Measurements from ENCODE around the gene SLC4A3. TPM values are rescaled to one million over a fixed set of nuclear protein-coding genes. Genes with fewer than 3 reads are reported as not detected.
"Not testable (repeated sequence)": the region's sequence is repeated elsewhere in the genome, so short reads cannot be mapped to it uniquely, and the experiment has no call there.

The SLC4A3 gene
- total RNA-seq, 4 donors from 2014 or later, result 0.48 to 3.2 (median 2.1) TPM

DNA sequence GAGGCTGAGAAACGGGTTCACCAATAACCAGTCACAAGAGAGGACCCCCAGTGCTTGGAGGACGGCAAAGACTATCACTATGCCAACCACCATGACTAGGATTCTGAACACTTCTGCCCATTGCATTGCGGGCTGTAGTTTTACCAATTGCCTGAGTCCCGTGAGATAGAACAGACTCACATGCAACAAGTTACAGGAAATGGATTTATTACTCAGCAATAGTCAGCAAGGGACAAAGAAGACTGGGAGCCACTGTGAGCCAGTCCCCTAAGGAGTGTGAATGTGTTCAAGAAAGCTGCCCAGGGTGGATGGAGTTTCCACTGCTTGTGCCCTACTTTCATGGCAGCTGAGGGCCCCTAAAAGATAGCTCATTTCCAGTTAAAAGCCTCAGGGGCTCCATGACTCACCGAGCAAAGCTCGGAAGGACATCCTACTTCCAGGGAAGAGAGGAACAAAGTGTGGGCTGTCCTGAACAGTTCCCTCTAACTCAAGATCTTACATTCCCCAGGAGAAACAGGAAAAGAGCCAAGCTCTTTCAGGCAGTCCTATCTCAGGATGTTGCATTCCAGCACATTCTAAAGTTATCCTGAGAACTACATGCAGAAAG, 54.4 kb downstream of the SLC4A3 start:
- H3K4me3 ChIP-seq, result no peak overlapping the region
- 66% methylated on average over 6 of the region's 6 CpGs for WGBS
- no peaks in the 10 kb centered on the region for H3K9me3 ChIP-seq
- H3K27ac ChIP-seq, result no peak overlapping the region
- peaks cover 3% of the 10 kb centered on the region for H3K27me3 ChIP-seq
- peaks cover 16% of the 10 kb centered on the region for H3K4me1 ChIP-seq
- no peak for DNase-seq (ENCODE audit: low spot score in 2 of 2)
- no peaks in the 10 kb centered on the region for H3K36me3 ChIP-seq
- TF ChIP-seq, protein P1, sequence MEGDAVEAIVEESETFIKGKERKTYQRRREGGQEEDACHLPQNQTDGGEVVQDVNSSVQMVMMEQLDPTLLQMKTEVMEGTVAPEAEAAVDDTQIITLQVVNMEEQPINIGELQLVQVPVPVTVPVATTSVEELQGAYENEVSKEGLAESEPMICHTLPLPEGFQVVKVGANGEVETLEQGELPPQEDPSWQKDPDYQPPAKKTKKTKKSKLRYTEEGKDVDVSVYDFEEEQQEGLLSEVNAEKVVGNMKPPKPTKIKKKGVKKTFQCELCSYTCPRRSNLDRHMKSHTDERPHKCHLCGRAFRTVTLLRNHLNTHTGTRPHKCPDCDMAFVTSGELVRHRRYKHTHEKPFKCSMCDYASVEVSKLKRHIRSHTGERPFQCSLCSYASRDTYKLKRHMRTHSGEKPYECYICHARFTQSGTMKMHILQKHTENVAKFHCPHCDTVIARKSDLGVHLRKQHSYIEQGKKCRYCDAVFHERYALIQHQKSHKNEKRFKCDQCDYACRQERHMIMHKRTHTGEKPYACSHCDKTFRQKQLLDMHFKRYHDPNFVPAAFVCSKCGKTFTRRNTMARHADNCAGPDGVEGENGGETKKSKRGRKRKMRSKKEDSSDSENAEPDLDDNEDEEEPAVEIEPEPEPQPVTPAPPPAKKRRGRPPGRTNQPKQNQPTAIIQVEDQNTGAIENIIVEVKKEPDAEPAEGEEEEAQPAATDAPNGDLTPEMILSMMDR (IDR thresholded peaks at IDR 0.05), result no peak
- TF ChIP-seq EP300 (IDR thresholded peaks at IDR 0.05) (no peak), POLR2AphosphoS5 (IDR thresholded peaks at IDR 0.05) (no peak), POLR2A (IDR thresholded peaks at IDR 0.05) (no peak)

DNA sequence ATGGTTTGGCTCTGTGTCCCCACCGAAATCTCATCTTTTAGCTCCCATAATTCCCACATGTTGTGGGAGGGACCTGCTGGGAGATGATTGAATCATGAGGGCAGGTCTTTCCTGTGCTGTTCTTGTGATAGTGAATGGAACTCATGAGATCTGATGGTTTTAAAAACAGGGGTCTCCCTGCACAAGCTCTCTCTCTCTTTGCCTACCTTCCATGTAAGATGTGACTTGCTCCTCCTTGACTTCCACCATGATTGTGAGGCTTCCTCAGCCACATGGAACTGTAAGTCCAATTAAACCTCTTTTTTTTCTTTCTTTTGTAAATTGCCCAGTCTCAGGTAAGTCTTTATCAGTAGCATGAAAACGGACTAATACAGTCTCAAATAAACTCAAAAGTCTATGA, 56.0 kb downstream of the SLC4A3 start:
- not testable (repeated sequence) for DNase-seq (ENCODE audit: low spot score in 2 of 2); H3K4me3 ChIP-seq; H3K9me3 ChIP-seq; H3K36me3 ChIP-seq; H3K27me3 ChIP-seq; H3K27ac ChIP-seq
- H3K4me1 ChIP-seq, result peaks cover 16% of the 10 kb centered on the region
- 85% methylated on average over 2 of the region's 2 CpGs for WGBS

DNA sequence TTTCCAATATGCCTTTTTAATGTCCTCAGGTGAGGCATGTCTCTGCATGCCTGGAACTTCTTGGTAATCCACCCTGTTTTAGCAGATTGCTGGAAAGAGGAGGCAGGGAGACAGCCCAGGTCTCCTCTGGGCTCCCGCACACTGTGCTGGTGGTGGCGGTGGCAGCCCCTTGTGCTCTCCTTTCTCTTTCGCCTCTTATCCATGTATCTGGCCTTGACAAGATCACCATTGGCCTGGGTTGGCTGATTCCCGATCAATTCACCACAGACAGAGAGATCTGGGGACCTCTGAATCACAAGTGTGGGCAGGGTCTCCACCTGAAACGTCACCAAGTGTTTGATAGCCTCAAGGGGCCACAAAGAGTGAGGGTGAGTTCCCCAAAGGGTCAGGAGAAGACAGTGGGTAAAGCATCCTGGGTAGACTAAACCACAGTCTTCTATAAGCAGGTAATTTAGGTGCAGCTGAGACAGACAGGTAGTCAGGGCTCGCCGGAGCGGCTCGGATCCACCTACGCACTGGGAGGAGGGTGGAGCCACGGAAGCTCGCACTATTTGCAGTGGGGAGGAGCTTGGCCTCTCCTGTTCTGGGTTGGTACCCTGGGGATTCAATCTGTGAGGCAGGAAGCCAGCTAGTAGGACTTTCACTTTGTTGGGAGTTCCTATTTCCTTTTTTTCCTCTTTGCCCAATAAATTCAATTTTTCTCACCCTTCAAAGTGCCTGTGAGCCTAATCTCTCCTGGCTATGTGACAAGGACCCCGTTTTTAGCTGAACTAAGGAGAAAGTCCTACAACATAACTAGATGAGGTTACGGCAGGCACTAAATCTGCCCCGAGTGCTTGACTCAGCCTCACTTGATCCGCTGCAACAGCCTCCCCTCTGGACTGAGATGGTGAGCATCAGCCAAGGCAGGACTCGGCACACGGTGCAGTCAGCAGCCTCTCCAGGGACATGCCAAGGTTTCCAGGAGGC, 57.6 kb downstream of the SLC4A3 start:
- peak overlapping the region; percentile 45 for H3K4me3 ChIP-seq

DNA sequence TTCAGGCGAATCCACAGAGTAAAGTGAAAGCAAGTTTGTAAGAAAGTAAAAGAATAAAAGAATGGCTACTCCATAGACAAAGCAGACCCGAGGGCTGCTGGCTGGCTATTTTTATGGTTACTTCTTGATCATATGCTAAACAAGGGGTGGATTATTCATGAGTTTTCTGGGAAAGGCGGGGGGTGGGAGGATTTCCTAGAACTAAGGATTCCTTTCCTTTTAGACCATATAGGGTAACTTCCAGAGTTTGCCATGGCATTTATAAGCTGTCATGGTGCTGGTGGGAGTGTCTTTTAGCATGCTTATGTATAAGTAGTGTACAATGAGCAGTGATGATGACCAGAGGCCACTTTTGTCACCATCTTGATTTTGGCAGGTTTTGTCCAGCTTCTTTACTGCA, 59.8 kb downstream of the SLC4A3 start:
- Histone ChIP-seq H3K4me1 (peaks cover 26% of the 10 kb centered on the region), H3K27ac (no peak overlapping the region)

More for the DNA sequence above, 57.6 kb downstream of the SLC4A3 start:
- Histone ChIP-seq H3K4me1 (peaks cover 26% of the 10 kb centered on the region), H3K9me3 (no peaks in the 10 kb centered on the region), H3K36me3 (no peaks in the 10 kb centered on the region), H3K27ac (peak overlapping the region; percentile 64), H3K27me3 (peaks cover 5% of the 10 kb centered on the region)
- DNase-seq (ENCODE audit: low spot score in 2 of 2), result peak in 1 of 2 donors; percentile 77
- 20% methylated on average over 17 of the region's 18 CpGs for WGBS
- TF ChIP-seq POLR2AphosphoS5 (IDR thresholded peaks at IDR 0.05) (no peak), POLR2A (IDR thresholded peaks at IDR 0.05) (no peak), EP300 (IDR thresholded peaks at IDR 0.05) (no peak)
- TF ChIP-seq, protein P1 (IDR thresholded peaks at IDR 0.05), result no peak

DNA sequence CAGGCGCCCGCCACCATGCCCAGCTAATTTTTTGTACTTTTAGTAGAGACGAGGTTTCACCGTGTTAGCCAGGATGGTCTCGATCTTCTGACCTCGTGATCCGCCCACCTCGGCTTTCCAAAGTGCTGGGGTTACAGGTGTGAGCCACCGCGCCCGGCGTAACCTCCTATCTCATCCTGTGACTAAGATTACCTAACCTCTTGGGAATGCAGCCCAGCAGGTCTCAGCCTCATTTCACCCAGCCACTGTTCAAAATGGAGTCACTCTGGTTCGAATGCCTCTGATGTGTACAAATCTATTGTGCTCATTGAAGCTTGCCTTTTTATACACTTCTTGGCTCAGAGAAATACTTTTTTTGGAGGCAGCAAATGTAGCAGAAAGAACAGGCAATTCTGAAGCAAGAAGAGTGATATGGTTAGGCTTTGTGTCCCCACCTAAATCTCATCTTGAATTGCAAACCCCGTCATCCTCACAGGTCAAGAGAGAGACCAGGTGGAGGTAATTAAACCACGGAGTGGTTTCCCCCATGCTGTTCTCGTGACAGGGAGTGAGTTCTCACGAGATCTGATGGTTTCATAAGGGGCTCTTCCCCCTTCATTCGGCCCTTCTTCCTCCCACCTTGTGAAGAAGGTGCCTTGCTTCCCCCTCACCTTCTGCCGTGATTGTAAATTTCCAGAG, 60.6 kb downstream of the SLC4A3 start:
- no peaks in the 10 kb centered on the region for H3K9me3 ChIP-seq
- H3K4me3 ChIP-seq, result no peak overlapping the region
- H3K36me3 ChIP-seq, result no peaks in the 10 kb centered on the region
- DNase-seq (ENCODE audit: low spot score in 2 of 2), result no peak
- TF ChIP-seq EP300 (IDR thresholded peaks at IDR 0.05), result no peak
- TF ChIP-seq POLR2A (IDR thresholded peaks at IDR 0.05), result no peak
- no peak for TF ChIP-seq POLR2AphosphoS5 (IDR thresholded peaks at IDR 0.05)
- TF ChIP-seq, protein P1 (IDR thresholded peaks at IDR 0.05), result no peak
- H3K4me1 ChIP-seq, result peaks cover 26% of the 10 kb centered on the region
- 70% methylated on average over 19 of the region's 19 CpGs for WGBS
- H3K27me3 ChIP-seq, result peaks cover 9% of the 10 kb centered on the region
- no peak overlapping the region for H3K27ac ChIP-seq

More for the DNA sequence above, 59.8 kb downstream of the SLC4A3 start:
- WGBS, result 64% methylated on average over 3 of the region's 3 CpGs
- H3K27me3 ChIP-seq, result peaks cover 7% of the 10 kb centered on the region
- no peak for TF ChIP-seq POLR2A (IDR thresholded peaks at IDR 0.05)
- TF ChIP-seq, protein P1 (IDR thresholded peaks at IDR 0.05), result no peak
- no peak for TF ChIP-seq EP300 (IDR thresholded peaks at IDR 0.05)
- TF ChIP-seq POLR2AphosphoS5 (IDR thresholded peaks at IDR 0.05), result no peak
- H3K4me3 ChIP-seq, result no peak overlapping the region
- H3K36me3 ChIP-seq, result no peaks in the 10 kb centered on the region
- no peak for DNase-seq (ENCODE audit: low spot score in 2 of 2)
- no peaks in the 10 kb centered on the region for H3K9me3 ChIP-seq

All from suprapubic skin (tissue), 4 donors.